ENCODE data around the gene INHBE. TPM values are rescaled to one million over a fixed set of nuclear protein-coding genes. Genes with fewer than 3 reads are reported as not detected.

The INHBE gene
- total RNA-seq, 1 experiment from 2014 or later: 10.1 TPM

DNA sequence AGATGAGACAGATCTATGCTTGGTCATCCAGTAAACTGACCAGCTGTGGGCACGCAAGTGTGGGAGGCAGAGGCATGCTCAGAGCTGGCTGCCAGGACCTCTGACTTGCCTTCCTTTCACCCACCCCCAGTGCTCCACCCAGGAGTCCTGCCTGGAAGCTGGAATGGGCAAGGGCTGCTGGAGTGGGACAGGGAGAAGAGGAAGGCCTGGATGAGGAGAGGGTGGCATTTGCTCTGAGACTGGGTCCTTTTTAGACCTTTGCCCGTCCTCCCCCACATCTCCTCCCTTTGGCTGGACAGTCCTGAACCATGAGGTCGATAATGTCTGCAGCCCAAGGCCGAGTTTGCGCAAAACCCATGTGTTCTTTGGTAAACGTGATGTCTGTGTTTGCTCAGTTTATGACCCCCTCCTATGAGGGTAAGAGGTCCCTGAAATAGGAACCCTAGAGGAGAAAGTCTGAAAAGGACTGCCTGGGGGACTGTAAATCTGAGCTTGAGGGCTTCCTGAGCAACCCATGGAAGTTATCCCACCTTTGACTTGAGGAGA is 3.8 kb upstream of the INHBE start:
- H3K27me3 ChIP-seq (ENCODE audit: insufficient read depth, low read length): no peaks in the 10 kb centered on the region
- H3K14ac ChIP-seq (ENCODE audit: insufficient read depth, low read length): no peak overlapping the region
- H3K9me3 ChIP-seq (ENCODE audit: control insufficient read depth, low read depth, low read length): no peaks in the 10 kb centered on the region
- Mint-ChIP-seq H3K27ac (no peak overlapping the region), H3K9me3 (no peaks in the 10 kb centered on the region), H3K4me3 (no peak overlapping the region), H3K4me1 (peaks cover 31 to 39% of the 10 kb centered on the region in 2 experiments), H3K36me3 (ENCODE audit: insufficient read depth in 1 of 3, low read depth in 3 of 3) (peaks cover 0 to 2% (median 0%) of the 10 kb centered on the region in 3 experiments; a peak in 1 of 7 replicates), H3K27me3 (ENCODE audit: low read depth) (peaks cover 1% of the 10 kb centered on the region)
- H3T11ph ChIP-seq (ENCODE audit: low read length): no peak overlapping the region
- no peak overlapping the region for H2BK15ac ChIP-seq (ENCODE audit: low read depth, low read length)
- no peaks in the 10 kb centered on the region for H3K79me1 ChIP-seq (ENCODE audit: insufficient read depth, low read depth, low read length, poor library complexity, severe bottlenecking)
- WGBS (ENCODE audit: extremely low coverage, insufficient read length, low lambda C conversion rate): no CpG with 5 or more reads among the region's 6 CpGs
- H2AK5ac ChIP-seq (ENCODE audit: insufficient read length, low read length): no peak overlapping the region
- no peak overlapping the region for H2BK12ac ChIP-seq (ENCODE audit: insufficient read length, low read depth, low read length)
- H3K79me2 ChIP-seq (ENCODE audit: insufficient read depth, low read length): no peaks in the 10 kb centered on the region
- H4K8ac ChIP-seq (replicated peaks; ENCODE audit: insufficient read length, low read depth, low read length): no peak overlapping the region
- no peak overlapping the region for H4K91ac ChIP-seq (ENCODE audit: insufficient read length, low read depth, low read length)
- TF ChIP-seq, protein P1, sequence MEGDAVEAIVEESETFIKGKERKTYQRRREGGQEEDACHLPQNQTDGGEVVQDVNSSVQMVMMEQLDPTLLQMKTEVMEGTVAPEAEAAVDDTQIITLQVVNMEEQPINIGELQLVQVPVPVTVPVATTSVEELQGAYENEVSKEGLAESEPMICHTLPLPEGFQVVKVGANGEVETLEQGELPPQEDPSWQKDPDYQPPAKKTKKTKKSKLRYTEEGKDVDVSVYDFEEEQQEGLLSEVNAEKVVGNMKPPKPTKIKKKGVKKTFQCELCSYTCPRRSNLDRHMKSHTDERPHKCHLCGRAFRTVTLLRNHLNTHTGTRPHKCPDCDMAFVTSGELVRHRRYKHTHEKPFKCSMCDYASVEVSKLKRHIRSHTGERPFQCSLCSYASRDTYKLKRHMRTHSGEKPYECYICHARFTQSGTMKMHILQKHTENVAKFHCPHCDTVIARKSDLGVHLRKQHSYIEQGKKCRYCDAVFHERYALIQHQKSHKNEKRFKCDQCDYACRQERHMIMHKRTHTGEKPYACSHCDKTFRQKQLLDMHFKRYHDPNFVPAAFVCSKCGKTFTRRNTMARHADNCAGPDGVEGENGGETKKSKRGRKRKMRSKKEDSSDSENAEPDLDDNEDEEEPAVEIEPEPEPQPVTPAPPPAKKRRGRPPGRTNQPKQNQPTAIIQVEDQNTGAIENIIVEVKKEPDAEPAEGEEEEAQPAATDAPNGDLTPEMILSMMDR (conservative IDR thresholded peaks at IDR 0.05): no peak
- H3K4me2 ChIP-seq (ENCODE audit: insufficient read depth, insufficient read length, low read length): no peak overlapping the region
- DNase-seq: no peak
- H2AFZ ChIP-seq (ENCODE audit: low read length): no peak overlapping the region
- H3K4ac ChIP-seq (ENCODE audit: low read depth, low read length): no peak overlapping the region
- H3K56ac ChIP-seq (ENCODE audit: insufficient read length, low read depth, low read length): no peak overlapping the region
- H4K5ac ChIP-seq (ENCODE audit: insufficient read length, low read depth, low read length): no peak overlapping the region
- no peak overlapping the region for H2BK5ac ChIP-seq (ENCODE audit: insufficient read length, low read length)
- peaks cover 11% of the 10 kb centered on the region for H3K23me2 ChIP-seq (ENCODE audit: insufficient read length, low read depth, low read length, poor library complexity, severe bottlenecking)
- H4K20me1 ChIP-seq (ENCODE audit: control insufficient read depth, insufficient read depth, insufficient read length): no peaks in the 10 kb centered on the region
- H3K27ac ChIP-seq (ENCODE audit: insufficient read length, low read depth, low read length): no peak overlapping the region
- no peak overlapping the region for H3K23ac ChIP-seq (ENCODE audit: insufficient read length, low read depth, low read length)
- no peak overlapping the region for H3K18ac ChIP-seq (ENCODE audit: insufficient read length, low read depth, low read length)
- H3K4me1 ChIP-seq (ENCODE audit: insufficient read depth, low read length): no peaks in the 10 kb centered on the region; the same call in 1 of the 2 replicates
- no peak overlapping the region for H3K9ac ChIP-seq (ENCODE audit: extremely low read depth, insufficient read length, low read length)
- no peak overlapping the region for H2BK20ac ChIP-seq (ENCODE audit: low read depth, low read length, poor library complexity, severe bottlenecking)
- H2BK120ac ChIP-seq (ENCODE audit: low read depth, low read length, poor library complexity, severe bottlenecking): no peak overlapping the region

All from H9 (cell line).